ENCODE data around the gene AQP6. TPM values are rescaled to one million over a fixed set of nuclear protein-coding genes. Genes with fewer than 3 reads are reported as not detected.

The AQP6 gene
- total and polyA plus RNA-seq, 2 experiments from 2014 or later = not detected

- no peak for DNase-seq
- TF ChIP-seq EZH2 (IDR thresholded peaks at IDR 0.05; ENCODE audit: insufficient read depth, poor library complexity, severe bottlenecking) (no peak), EZH2phosphoT487 (IDR thresholded peaks at IDR 0.05; ENCODE audit: insufficient read depth, low read depth) (no peak)
- no peak overlapping the region for H3K4me2 ChIP-seq (ENCODE audit: unreplicated experiment)
- H4K20me1 ChIP-seq (ENCODE audit: insufficient read depth) = no peaks in the 10 kb centered on the region
- no peaks in the 10 kb centered on the region for H3F3A ChIP-seq (ENCODE audit: insufficient read depth)
- no peak overlapping the region for H3K27ac ChIP-seq
- in situ Hi-C loops (cut with MboI) = loop anchor here (5.0 kb wide), 1 partner anchor 87 kb away; the partner anchor contains the start of gene ASIC1
- no peak overlapping the region for H3K9ac ChIP-seq
- H3K9me2 ChIP-seq (ENCODE audit: insufficient read depth) = no peaks in the 10 kb centered on the region
- no peak overlapping the region for H2AFZ ChIP-seq
- no peaks in the 10 kb centered on the region for H3K79me2 ChIP-seq (ENCODE audit: insufficient read depth)
- no peaks in the 10 kb centered on the region for H3K36me3 ChIP-seq (ENCODE audit: low read depth)
- H3K4me3 ChIP-seq = no peak overlapping the region
- no peaks in the 10 kb centered on the region for H3K9me3 ChIP-seq (ENCODE audit: low read depth)
- WGBS, 2 experiments (ENCODE audit: low coverage in 1 of 2, low lambda C conversion rate in 2 of 2, missing lambda C conversion rate in 2 of 2) = 72 to 75% methylated on average over 12 of the region's 12 CpGs
- H3K4me1 ChIP-seq (ENCODE audit: insufficient read depth) = no peaks in the 10 kb centered on the region
- peaks cover 15% of the 10 kb centered on the region for H3K27me3 ChIP-seq (replicated peaks; ENCODE audit: insufficient read depth)
Measured at GRCh38 chr12:49969651-49970429, 2.9 kb upstream of the AQP6 start.

- Histone ChIP-seq H3K4me1 (ENCODE audit: insufficient read depth) (no peaks in the 10 kb centered on the region), H3K27me3 (replicated peaks; ENCODE audit: insufficient read depth) (peaks cover 15% of the 10 kb centered on the region), H3K9me2 (ENCODE audit: insufficient read depth) (no peaks in the 10 kb centered on the region), H3K79me2 (ENCODE audit: insufficient read depth) (no peaks in the 10 kb centered on the region), H4K20me1 (ENCODE audit: insufficient read depth) (no peaks in the 10 kb centered on the region), H3K27ac (no peak overlapping the region), H3F3A (ENCODE audit: insufficient read depth) (no peaks in the 10 kb centered on the region), H3K9ac (no peak overlapping the region), H3K4me2 (ENCODE audit: unreplicated experiment) (no peak overlapping the region), H3K36me3 (ENCODE audit: low read depth) (no peaks in the 10 kb centered on the region), H3K4me3 (no peak overlapping the region), H2AFZ (no peak overlapping the region), H3K9me3 (ENCODE audit: low read depth) (no peaks in the 10 kb centered on the region)
- WGBS, 2 experiments (ENCODE audit: low coverage in 1 of 2, low lambda C conversion rate in 2 of 2, missing lambda C conversion rate in 2 of 2) = 48 to 56% methylated on average over 9 to 10 of the region's 10 CpGs
- in situ Hi-C loops (cut with MboI) = no loop called here
- no peak for DNase-seq
- TF ChIP-seq EZH2 (IDR thresholded peaks at IDR 0.05; ENCODE audit: insufficient read depth, poor library complexity, severe bottlenecking) = no peak
- no peak for TF ChIP-seq EZH2phosphoT487 (IDR thresholded peaks at IDR 0.05; ENCODE audit: insufficient read depth, low read depth)
Measured at GRCh38 chr12:49970658-49971057, 2.1 kb upstream of the AQP6 start.

DNA sequence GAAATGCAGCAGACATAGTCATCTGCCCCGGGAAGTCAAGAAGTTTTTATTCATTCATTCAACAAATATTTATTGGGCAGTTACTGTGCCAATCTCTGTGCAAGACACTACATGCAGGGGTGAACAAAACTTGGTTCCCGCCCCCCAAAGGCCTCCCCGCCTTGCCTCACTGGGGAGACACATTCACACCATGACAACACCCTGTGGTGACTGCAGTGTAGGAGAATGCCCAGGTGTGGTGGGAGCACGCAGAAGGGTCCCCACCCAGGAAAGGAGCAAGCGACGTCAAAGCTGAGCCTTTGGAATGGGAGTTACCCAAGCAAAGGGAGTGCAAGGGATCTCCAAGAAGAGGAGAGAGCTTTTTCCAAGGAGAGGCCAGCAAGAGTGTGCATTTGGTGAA, 1.6 kb upstream of the AQP6 start:
- H3K9me3 ChIP-seq (ENCODE audit: low read depth) = no peaks in the 10 kb centered on the region
- TF ChIP-seq EZH2phosphoT487 (IDR thresholded peaks at IDR 0.05; ENCODE audit: insufficient read depth, low read depth) (no peak), EZH2 (IDR thresholded peaks at IDR 0.05; ENCODE audit: insufficient read depth, poor library complexity, severe bottlenecking) (no peak)
- H4K20me1 ChIP-seq (ENCODE audit: insufficient read depth) = no peaks in the 10 kb centered on the region
- no peaks in the 10 kb centered on the region for H3K4me1 ChIP-seq (ENCODE audit: insufficient read depth)
- no peak overlapping the region for H3K27ac ChIP-seq
- WGBS, 2 experiments (ENCODE audit: low coverage in 1 of 2, low lambda C conversion rate in 2 of 2, missing lambda C conversion rate in 2 of 2) = 59 to 63% methylated on average over 6 of the region's 6 CpGs
- H3K36me3 ChIP-seq (ENCODE audit: low read depth) = no peaks in the 10 kb centered on the region
- DNase-seq = no peak
- peaks cover 15% of the 10 kb centered on the region for H3K27me3 ChIP-seq (replicated peaks; ENCODE audit: insufficient read depth)
- H3K4me3 ChIP-seq = no peak overlapping the region
- H3K9me2 ChIP-seq (ENCODE audit: insufficient read depth) = no peaks in the 10 kb centered on the region
- H2AFZ ChIP-seq = no peak overlapping the region
- no peak overlapping the region for H3K4me2 ChIP-seq (ENCODE audit: unreplicated experiment)
- no peak overlapping the region for H3K9ac ChIP-seq
- no peaks in the 10 kb centered on the region for H3F3A ChIP-seq (ENCODE audit: insufficient read depth)
- in situ Hi-C loops (cut with MboI) = no loop called here
- H3K79me2 ChIP-seq (ENCODE audit: insufficient read depth) = no peaks in the 10 kb centered on the region

DNA sequence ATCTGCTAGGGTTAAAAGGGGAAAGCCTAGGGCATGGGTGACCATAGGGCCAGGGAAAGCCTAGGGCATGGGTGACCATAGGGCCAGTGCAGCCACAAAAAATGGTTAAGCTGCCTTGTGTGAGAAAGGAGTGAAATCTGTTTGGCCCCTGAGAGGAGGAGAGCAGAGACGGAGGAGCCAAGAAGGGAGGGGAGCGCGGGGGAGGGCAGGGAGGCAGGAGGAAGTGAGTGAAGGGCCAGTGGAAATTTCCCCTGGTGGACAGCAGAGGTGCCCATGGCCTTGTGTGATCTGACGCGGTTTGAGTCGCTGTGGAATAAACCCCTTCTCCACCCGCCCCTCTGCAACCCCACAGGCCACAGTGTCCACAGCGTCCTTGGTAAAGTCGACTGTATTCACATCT, 618 bp upstream of the AQP6 start:
- no peak for TF ChIP-seq EZH2phosphoT487 (IDR thresholded peaks at IDR 0.05; ENCODE audit: insufficient read depth, low read depth)
- no peak for TF ChIP-seq EZH2 (IDR thresholded peaks at IDR 0.05; ENCODE audit: insufficient read depth, poor library complexity, severe bottlenecking)
- Histone ChIP-seq H3K36me3 (ENCODE audit: low read depth) (no peaks in the 10 kb centered on the region), H4K20me1 (ENCODE audit: insufficient read depth) (no peaks in the 10 kb centered on the region), H3K4me1 (ENCODE audit: insufficient read depth) (no peaks in the 10 kb centered on the region), H3K9me3 (ENCODE audit: low read depth) (no peaks in the 10 kb centered on the region), H3F3A (ENCODE audit: insufficient read depth) (no peaks in the 10 kb centered on the region), H3K9me2 (ENCODE audit: insufficient read depth) (no peaks in the 10 kb centered on the region), H3K27me3 (replicated peaks; ENCODE audit: insufficient read depth) (peaks cover 15% of the 10 kb centered on the region), H3K4me3 (no peak overlapping the region), H3K79me2 (ENCODE audit: insufficient read depth) (no peaks in the 10 kb centered on the region), H3K4me2 (ENCODE audit: unreplicated experiment) (no peak overlapping the region), H3K9ac (no peak overlapping the region), H2AFZ (no peak overlapping the region), H3K27ac (no peak overlapping the region)
- no peak for DNase-seq
- in situ Hi-C loops (cut with MboI) = no loop called here
- 83 to 89% methylated on average over 8 to 9 of the region's 9 CpGs for WGBS, 2 experiments (ENCODE audit: low coverage in 1 of 2, low lambda C conversion rate in 2 of 2, missing lambda C conversion rate in 2 of 2)

Data from GM23248 (cell line).